GM21390 (cell line): ENCODE measurements around the gene GRAMD4.

Experiments
- ATAC-seq: cut with Tn5 transposase; IDR thresholded peaks from one replicate; pipeline ENCODE4 v1.9.1; 2021; ENCODE audit not compliant: unreplicated experiment

GRAMD4 gene

GRCh38 chr22:46682011-46682731, 62.0 kb downstream of the GRAMD4 start:
- no peak for ATAC-seq

GRCh38 chr22:46684706-46685105, 64.5 kb downstream of the GRAMD4 start:
- ATAC-seq = peak; percentile 89

- no peak for ATAC-seq
Measured at GRCh38 chr22:46686221-46687047, 66.2 kb downstream of the GRAMD4 start.

- ATAC-seq = no peak
Measured at GRCh38 chr22:46687048-46687444, 66.9 kb downstream of the GRAMD4 start.

GRCh38 chr22:46687460-46687859, 67.3 kb downstream of the GRAMD4 start:
- no peak for ATAC-seq

GRCh38 chr22:46688949-46689348, 68.8 kb downstream of the GRAMD4 start:
- no peak for ATAC-seq

GRCh38 chr22:46690146-46690545, 70.0 kb downstream of the GRAMD4 start:
- ATAC-seq = no peak

- no peak for ATAC-seq
Measured at GRCh38 chr22:46691571-46691970, 71.4 kb downstream of the GRAMD4 start.

- no peak for ATAC-seq
Measured at GRCh38 chr22:46693634-46694415, 73.6 kb downstream of the GRAMD4 start.

GRCh38 chr22:46694416-46695170, 74.4 kb downstream of the GRAMD4 start:
- ATAC-seq = no peak

GRCh38 chr22:46695346-46696228, 75.4 kb downstream of the GRAMD4 start:
- ATAC-seq = no peak

GRCh38 chr22:46696229-46696518, 76.0 kb downstream of the GRAMD4 start:
- no peak for ATAC-seq

- ATAC-seq = no peak
Measured at GRCh38 chr22:46696614-46697013, 76.4 kb downstream of the GRAMD4 start.

- ATAC-seq = no peak
Measured at GRCh38 chr22:46697811-46698515, 77.8 kb downstream of the GRAMD4 start.

- ATAC-seq = no peak
Measured at GRCh38 chr22:46699091-46699490, 78.9 kb downstream of the GRAMD4 start.

GRCh38 chr22:46701262-46701661, 81.1 kb downstream of the GRAMD4 start:
- ATAC-seq = no peak

- no peak for ATAC-seq
Measured at GRCh38 chr22:46703171-46703995, 83.2 kb downstream of the GRAMD4 start.

GRCh38 chr22:46703996-46704370, 83.8 kb downstream of the GRAMD4 start:
- no peak for ATAC-seq

- ATAC-seq = no peak
Measured at GRCh38 chr22:46706060-46706459, 85.9 kb downstream of the GRAMD4 start.
